GM12873 (cell line): Measurements from ENCODE around the gene MEF2C.

Source experiments
- CTCF ChIP-seq: IDR thresholded peaks from 2 replicates; pipeline ENCODE4 v1.5.1; 2012; ENCODE audit warnings: low read depth, mild to moderate bottlenecking, moderate library complexity, low read length, control low read depth; ENCODE audit not compliant: insufficient read depth; ENCODE audit errors: missing control alignments

The MEF2C gene

GRCh38 chr5:88877826-88878225 lies 5.2 kb downstream of the MEF2C start:
- no peak for TF ChIP-seq CTCF

- no peak for TF ChIP-seq CTCF
Measured at GRCh38 chr5:88876714-88877113, 6.3 kb downstream of the MEF2C start.

- no peak for TF ChIP-seq CTCF
Measured at GRCh38 chr5:88875341-88876234, 7.4 kb downstream of the MEF2C start.

GRCh38 chr5:88873447-88873846 lies 9.5 kb downstream of the MEF2C start:
- no peak for TF ChIP-seq CTCF

- no peak for TF ChIP-seq CTCF
Measured at GRCh38 chr5:88872971-88873370, 10.0 kb downstream of the MEF2C start.

GRCh38 chr5:88870285-88870684 lies 12.7 kb downstream of the MEF2C start:
- no peak for TF ChIP-seq CTCF

GRCh38 chr5:88868468-88869068 lies 14.4 kb downstream of the MEF2C start:
- TF ChIP-seq CTCF: no peak
